Neural crest cell (in vitro differentiated cells): Measurements from ENCODE around the gene GALNT17. TPM values are rescaled to one million over a fixed set of nuclear protein-coding genes. Genes with fewer than 3 reads are reported as not detected.
"Not testable (repeated sequence)": the region's sequence is repeated elsewhere in the genome, so short reads cannot be mapped to it uniquely, and the experiment has no call there.

Source experiments
- DNase-seq: peaks from one replicate; pipeline ENCODE4 v3.0.0; 2021; ENCODE audit warnings: low read depth, mixed read lengths, low spot score
- H3K27ac Mint-ChIP-seq: one replicate; pipeline ENCODE4 v1.8.0; 2021; ENCODE audit warnings: mild to moderate bottlenecking, mixed read lengths; ENCODE audit not compliant: unreplicated experiment
- H3K27me3 Mint-ChIP-seq: 2 replicates; pipeline ENCODE4 v1.8.0; 2021; ENCODE audit warnings: low read depth, mild to moderate bottlenecking, mixed read lengths
- H3K36me3 Mint-ChIP-seq: 2 replicates; pipeline ENCODE4 v1.8.0; 2021; ENCODE audit warnings: low read depth, mild to moderate bottlenecking, mixed read lengths
- H3K4me1 Mint-ChIP-seq: 2 replicates; pipeline ENCODE4 v1.8.0; 2021; ENCODE audit warnings: mixed read lengths
- H3K4me3 Mint-ChIP-seq: one replicate; pipeline ENCODE4 v1.8.0; 2021; ENCODE audit warnings: mild to moderate bottlenecking, mixed read lengths
- H3K9me3 Mint-ChIP-seq: 2 replicates; pipeline ENCODE4 v1.8.0; 2021; ENCODE audit warnings: mixed read lengths
- CTCF ChIP-seq: fragments of 200-600 bp; sonication (generic); conservative IDR thresholded peaks from 2 replicates; pipeline ENCODE4 v1.5.0; 2021; ENCODE audit warnings: antibody characterized with exemption, mild to moderate bottlenecking
- total RNA-seq: library from RNA; stranded (reverse); gene quantifications from 2 replicates; pipeline ENCODE4 v1.2.1, GENCODE V29; 2021

GALNT17 gene
- total RNA-seq, 1 donor from 2014 or later = 11.0 TPM

- no peaks in the 10 kb centered on the region for H3K9me3 Mint-ChIP-seq
- no peak overlapping the region for H3K4me3 Mint-ChIP-seq
- no peak for DNase-seq
- H3K4me1 Mint-ChIP-seq = no peaks in the 10 kb centered on the region
- TF ChIP-seq CTCF = no peak
- peak overlapping the region; percentile 10 for H3K27ac Mint-ChIP-seq
- H3K27me3 Mint-ChIP-seq = no peaks in the 10 kb centered on the region
- H3K36me3 Mint-ChIP-seq = no peaks in the 10 kb centered on the region
Observed at GRCh38 chr7:71245038-71245437, 113.1 kb downstream of the GALNT17 start.

GRCh38 chr7:71251706-71252105, 119.8 kb downstream of the GALNT17 start:
- Mint-ChIP-seq H3K4me1 (no peaks in the 10 kb centered on the region), H3K27ac (no peak overlapping the region), H3K36me3 (no peaks in the 10 kb centered on the region), H3K9me3 (no peaks in the 10 kb centered on the region), H3K4me3 (no peak overlapping the region), H3K27me3 (no peaks in the 10 kb centered on the region)
- DNase-seq = no peak
- TF ChIP-seq CTCF = no peak

GRCh38 chr7:71254751-71255150, 122.8 kb downstream of the GALNT17 start:
- TF ChIP-seq CTCF = no peak
- Mint-ChIP-seq H3K27me3 (no peaks in the 10 kb centered on the region), H3K4me3 (no peak overlapping the region), H3K27ac (no peak overlapping the region), H3K4me1 (no peaks in the 10 kb centered on the region), H3K36me3 (no peaks in the 10 kb centered on the region), H3K9me3 (no peaks in the 10 kb centered on the region)
- no peak for DNase-seq

GRCh38 chr7:71255537-71256178, 123.7 kb downstream of the GALNT17 start:
- Mint-ChIP-seq H3K9me3 (no peaks in the 10 kb centered on the region), H3K36me3 (no peaks in the 10 kb centered on the region), H3K4me3 (no peak overlapping the region), H3K27ac (no peak overlapping the region), H3K27me3 (no peaks in the 10 kb centered on the region), H3K4me1 (no peaks in the 10 kb centered on the region)
- no peak for DNase-seq
- TF ChIP-seq CTCF = no peak

- H3K27me3 Mint-ChIP-seq = no peaks in the 10 kb centered on the region
- no peak for TF ChIP-seq CTCF
- H3K9me3 Mint-ChIP-seq = peaks cover 8% of the 10 kb centered on the region
- no peak overlapping the region for H3K27ac Mint-ChIP-seq
- DNase-seq = no peak
- no peaks in the 10 kb centered on the region for H3K4me1 Mint-ChIP-seq
- H3K36me3 Mint-ChIP-seq = peaks cover 7% of the 10 kb centered on the region
- no peak overlapping the region for H3K4me3 Mint-ChIP-seq
Observed at GRCh38 chr7:71261066-71261465, 129.1 kb downstream of the GALNT17 start.

GRCh38 chr7:71262834-71263233, 130.9 kb downstream of the GALNT17 start:
- H3K4me1 Mint-ChIP-seq, DNase-seq, H3K9me3 Mint-ChIP-seq, H3K4me3 Mint-ChIP-seq, H3K36me3 Mint-ChIP-seq, H3K27me3 Mint-ChIP-seq, H3K27ac Mint-ChIP-seq: not testable (repeated sequence)
